ENCODE results near the gene CSNK1G3.

CSNK1G3 gene

DNA sequence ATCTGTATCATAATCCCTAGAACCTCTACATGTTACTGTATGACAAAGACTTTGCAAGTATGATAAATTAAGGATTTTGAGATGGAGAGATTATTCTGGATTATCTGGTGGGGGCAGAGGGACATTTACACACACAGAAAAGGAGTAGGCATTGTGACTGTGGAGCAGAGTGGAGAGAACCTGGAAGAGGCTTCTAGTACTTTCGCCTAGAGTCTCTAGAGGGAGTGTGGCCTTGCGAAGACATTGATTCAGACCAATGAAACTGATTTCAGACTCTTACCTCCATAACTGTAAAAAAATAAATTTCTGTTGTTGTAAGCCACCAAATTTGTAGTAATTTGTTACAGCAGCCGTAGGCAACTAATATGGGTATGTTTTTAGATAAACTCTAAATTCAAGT is 45.9 kb downstream of the CSNK1G3 start:
- DNase-seq = no peak

DNA sequence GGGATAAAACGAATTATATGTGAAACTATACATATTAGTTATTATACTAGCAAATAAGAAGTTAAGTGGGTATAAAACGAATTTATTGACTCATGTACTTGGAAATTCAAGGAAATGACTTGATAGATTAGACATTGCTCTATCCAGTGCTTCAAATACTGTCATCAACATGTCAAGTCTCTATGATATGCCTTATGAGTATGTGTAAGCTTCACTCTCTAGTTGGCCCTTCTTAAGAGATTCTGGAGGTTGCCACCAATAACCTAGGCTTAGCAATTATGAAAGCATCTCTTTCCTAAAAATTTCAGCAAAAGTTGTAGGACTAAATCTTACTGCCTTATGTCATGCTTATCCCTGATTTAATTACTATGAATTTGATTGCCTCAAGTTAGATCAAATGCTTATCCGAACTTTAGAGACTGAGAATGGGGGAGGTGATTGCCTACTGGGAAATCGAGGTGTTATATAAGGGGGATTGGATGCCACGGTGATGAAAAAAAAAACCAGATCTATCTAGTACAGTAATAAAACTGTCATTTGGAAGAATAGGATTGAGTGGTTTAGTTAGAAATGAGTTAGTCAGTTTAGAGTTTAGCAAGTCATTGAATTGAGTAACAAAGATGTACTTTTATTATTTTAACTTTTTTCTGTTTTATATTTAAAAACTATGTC is 46.9 kb downstream of the CSNK1G3 start:
- DNase-seq = no peak

DNA sequence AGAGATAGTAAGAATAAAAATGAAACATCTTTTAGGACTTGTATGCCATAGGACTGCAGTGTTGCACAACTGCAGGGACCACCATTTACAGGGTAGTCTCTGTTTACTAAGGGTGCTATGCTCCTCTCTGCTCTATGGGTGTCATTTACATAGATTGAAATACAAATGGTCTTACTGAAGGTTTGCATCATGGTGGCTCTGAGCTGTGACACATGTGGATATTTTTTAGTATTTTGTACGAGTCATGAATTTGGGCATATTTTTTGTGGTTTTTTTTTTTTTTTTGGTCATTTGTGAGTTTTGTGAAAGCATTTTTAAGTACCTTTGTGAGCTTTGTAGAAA is 47.4 kb downstream of the CSNK1G3 start:
- no peak for DNase-seq

DNA sequence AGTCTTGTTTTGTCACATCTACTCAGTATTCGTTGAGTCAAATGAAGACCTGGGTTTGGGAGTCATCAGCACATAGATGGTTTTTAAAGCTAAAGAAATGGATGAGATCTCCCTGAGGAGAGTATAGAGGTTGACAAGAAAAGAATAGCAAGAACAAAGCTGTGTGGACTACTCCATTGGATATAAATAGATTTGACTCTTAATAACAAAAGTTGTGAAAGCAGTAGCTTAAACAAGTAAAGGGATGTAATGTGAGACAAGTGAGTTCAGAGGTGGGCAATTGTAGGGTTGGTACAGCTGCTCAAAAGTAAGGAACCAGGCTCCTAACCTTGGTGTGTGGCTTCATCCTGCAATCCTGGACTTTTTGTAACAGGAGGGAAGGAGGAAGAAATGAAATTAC is 49.3 kb downstream of the CSNK1G3 start:
- no peak for DNase-seq

DNA sequence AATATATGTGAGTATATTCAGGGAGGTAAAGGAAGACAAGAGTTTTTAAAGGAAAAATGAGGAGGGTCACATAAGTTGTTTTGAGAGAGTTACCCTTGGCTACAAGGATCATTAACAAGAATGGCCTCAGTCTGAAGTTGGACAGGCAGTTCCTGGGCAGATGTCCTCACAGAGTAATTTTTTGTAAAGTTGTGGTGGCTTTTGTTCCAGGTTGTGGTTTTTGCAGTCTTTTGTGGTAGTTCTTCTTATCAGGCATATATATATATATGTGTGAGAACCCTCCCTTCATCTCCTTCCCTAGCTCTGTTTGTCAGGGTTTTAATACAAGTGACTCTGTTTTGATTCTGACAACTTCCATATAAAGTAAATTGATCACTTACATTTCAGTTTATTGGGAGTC is 60.0 kb downstream of the CSNK1G3 start:
- DNase-seq = no peak

DNA sequence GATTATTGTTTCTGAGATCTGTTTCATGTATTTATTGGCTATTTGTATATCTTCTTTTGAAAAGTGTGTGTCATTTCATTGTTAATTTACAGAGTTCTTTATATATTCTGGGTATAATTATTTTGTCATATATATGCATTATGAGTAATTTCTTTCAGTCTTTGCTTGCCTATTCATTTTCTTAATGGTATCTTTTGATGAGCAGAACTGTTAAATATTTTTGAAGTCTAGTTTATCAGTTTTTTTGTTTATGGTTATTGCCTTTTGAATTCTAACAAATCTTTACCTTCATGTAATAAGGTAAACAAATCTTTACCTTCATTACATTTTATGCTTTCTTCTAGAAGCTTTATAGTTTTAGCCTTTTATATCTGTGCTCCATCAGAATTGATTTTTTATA is 66.4 kb downstream of the CSNK1G3 start:
- no peak for DNase-seq

DNA sequence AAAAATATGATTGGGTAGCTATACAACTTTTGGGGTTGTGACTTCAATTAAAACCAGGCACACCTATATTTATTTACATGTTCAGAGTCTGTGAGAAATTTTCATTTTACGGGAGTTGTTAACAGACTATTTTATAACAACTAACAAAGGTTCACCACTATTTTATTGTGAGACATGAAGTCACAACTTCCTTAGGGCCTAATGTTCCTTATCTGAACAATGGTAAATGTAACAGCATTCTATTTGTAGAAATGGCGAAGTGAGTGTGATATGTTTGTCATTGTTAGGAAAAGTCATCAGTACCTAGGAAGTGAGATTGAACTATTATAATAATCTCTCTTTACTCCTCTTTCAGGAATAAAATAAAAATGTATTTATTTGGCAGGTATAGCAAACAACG is 67.4 kb downstream of the CSNK1G3 start:
- DNase-seq = no peak

DNA sequence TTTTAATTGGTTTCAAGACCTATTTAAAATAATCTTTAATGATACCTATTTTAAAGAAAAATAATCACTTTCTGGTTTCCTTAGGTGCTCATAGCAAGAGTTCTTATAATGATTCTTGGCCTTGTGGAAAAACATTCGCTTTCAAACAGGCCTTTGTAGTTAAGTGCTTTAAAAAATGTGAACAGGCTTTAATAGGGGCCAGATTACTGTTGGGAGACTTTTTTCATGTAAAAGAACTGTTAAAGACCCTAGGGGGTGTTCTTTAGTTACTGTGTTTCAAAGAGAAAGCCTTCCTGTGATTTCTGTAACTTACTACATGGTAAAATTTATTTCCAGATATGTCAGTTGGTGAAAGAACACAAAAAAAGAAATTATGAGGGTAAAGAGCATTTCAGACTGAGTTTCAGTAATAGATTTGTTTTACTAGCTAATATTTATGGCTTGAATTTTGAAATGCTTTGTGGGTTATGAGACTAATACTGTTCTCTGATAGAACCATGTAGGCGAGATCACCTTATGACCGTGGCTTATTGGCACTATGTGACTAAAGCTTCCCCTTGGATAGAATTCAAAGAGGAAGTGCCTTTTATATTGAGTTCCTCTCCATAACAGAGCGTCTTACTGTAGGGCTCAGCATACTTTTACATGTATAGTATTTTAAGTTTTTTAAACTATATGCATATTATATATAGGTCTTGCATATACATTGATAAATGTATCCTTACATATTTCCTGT is 70.7 kb downstream of the CSNK1G3 start:
- DNase-seq = no peak

DNA sequence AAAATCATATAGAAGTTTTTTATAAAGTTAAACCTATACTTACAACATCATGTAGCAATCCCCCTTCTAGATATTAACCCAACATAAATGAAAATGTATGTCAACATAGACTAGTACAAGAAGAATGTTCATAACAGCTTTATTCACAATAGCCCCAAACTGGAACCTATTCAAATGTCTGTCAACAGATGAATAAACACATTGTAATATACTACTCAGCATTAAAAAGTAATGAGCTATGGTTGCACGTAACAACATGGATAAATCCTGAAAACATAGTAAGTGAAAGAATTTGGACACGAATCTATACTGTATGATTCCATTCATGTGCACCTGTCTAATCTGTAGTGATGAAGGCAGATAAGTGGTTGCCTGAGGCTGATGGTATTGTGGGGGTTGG is 73.9 kb downstream of the CSNK1G3 start:
- no peak for DNase-seq

DNA sequence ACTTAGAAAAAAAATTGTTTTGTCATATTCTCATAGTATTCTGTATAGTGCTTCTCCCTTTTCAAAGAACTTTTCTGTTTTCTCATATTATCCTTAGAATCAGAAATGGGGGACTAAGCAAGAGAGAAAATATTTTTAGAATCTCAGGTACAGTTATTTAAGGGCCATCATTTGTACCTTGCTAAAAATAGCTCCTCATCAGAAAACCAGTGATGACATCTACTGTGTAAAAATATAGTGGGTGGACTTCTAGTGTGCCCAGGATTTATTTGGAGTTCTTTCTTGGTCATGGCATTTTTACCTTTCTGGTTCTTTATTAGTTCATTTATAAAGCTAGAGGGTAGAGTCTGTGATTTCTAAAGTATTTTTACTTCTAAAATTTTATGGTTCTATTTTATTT is 82.5 kb downstream of the CSNK1G3 start:
- no peak for DNase-seq

DNA sequence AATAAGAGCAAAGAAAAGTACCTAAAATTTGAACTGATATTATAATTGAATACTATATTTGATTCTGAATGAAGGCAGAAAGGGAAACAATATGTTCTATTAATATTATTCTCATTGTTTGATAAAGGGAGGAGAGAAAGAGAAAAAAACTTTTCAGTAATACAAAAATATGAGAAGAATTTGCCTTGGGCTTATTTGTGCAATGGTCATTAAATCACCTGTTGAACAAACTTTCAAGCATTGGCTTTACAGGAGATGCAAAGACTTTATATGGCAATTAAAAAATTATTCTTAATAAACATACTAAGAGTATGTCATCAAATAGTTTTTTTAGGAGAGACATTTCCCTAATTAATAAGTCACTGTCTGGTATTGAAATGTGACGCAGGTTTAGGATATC is 85.0 kb downstream of the CSNK1G3 start:
- DNase-seq = no peak

DNA sequence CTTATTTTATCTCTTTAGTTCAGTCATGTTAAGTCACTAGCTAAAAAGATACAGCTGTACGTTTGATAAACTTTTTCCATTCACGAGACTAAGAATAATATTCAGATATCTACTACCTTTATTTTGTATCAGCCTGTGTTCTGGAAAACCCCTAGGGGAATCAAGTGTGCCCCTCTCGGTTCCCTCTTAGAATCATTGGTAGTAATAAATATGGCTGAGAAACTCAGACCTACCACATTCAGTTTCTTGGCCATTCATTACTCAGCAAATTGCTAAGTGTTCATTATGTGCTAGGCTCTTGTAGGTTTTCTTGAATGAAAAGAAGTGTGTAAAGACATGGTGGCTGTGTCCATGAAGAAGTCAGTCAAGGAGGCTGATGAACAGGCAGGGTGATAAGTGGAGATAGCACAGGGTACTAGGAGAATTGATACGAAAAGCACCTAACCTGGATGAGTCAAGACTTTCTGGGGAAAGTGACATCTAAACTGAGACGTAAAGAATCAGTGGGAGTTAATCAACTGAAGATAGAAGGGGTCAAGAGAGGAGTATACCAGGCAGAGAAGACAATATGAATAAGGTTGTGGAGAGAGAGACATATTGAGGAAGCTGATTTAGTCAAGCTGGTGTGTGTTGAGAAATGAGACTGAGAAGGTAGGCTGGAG is 86.2 kb downstream of the CSNK1G3 start:
- DNase-seq = no peak

DNA sequence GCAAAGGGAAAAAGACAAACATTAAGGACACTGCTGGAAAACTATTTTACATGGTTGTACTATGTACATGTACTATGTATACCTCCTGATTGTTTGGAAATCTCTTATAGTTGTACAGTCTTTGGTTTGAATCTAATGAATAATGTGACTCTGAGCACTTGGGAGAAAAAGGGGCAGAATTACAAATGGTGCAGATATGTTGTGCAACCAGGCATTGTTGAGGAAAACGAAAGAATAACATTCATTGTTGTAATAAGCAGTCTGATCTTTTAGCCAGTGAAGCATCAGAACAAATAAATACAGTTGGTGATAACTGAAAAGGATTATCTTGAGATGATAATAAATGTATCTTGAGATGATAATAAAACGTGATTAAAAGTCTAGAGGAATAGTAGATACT is 87.2 kb downstream of the CSNK1G3 start:
- no peak for DNase-seq

DNA sequence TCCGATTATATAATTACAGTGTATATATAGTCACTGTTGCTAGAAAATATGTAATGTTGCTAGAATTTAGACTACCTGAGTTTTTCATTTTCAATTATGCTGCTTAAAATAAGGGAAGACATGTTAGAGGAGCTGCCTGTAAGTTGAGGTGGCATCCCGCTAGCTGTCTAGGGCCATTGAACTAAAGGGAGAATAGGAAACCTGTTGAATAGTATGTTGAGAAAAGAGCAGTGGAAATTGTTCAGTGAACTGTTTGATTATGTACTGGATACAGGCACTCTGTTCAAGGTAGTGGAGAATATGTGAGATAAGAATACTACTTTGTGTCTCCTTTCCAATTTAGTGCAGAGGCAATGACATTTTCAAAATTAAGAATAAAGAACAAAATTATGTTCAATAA is 89.6 kb downstream of the CSNK1G3 start:
- DNase-seq = no peak

DNA sequence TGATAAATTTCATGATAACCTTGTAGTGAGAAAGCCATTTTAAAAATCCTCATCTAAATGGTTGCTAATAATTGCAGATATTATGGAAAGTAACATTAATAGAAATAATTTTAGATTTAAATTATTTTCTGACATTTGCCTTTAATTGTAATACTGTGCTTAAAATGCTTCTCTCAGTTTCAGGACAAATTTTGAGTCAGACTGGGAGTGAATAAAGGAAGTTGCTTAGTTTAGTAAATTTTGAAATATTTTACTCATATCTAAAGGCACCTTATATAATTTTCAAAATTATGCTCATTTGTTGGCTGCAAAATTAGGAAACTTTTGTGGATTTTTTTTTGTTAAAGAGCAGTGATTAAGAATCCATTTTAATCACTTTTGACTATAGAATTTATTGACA is 93.8 kb downstream of the CSNK1G3 start:
- DNase-seq = no peak

DNA sequence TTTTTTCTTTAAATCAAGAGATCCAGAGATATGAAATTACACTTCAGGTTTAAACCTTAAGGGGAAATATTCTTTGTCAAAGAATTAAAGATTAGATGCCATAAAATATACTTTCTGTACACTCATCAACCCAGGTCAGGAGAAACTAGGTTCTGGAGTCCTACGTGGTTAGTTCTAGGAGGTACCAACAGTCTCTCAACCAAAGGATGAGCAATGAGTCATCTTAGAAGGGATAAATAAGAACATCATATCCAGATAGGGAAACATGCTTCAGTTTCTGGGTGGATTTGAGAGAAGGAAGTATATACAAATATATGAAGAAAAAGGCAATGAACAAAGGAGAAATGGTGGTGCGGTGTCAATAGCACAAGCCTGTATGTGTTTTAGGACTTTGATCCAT is 98.2 kb downstream of the CSNK1G3 start:
- DNase-seq = no peak

DNA sequence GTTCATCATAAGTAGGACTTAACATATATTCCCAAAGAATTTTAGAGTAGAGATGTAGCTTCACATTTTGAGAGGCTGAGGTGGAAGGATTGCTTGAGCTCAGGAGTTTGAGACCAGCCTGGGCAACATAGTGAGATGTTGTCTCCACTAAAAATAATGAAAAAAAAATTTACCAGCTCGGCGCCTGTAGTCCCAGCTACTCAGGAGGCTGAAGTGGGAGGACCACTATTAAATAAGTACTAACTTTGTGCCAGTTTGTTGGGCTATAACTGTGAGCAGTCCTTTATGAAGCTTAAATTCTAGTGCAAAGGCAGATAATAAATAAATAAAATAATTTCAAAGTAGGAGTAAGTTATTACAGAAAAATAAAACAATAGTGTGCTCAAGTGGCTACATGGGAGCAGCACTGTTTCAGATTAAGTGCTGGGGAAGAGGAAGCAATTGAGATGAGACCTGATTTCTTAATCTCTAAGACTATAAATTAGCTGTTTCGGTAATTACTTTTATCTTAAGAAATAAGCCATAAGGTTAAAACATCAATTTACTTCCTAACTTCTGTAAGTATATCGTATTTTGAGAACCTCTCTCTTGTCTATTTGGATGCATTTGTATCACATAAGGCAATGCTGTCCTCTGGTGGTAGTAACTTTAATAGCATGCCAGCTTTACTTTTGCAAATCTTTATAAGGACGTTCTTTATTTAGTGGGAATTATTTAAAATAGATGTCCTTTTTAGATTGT is 98.9 kb downstream of the CSNK1G3 start:
- DNase-seq = peak in 2 of 58 donors; percentile 9 to 40

DNA sequence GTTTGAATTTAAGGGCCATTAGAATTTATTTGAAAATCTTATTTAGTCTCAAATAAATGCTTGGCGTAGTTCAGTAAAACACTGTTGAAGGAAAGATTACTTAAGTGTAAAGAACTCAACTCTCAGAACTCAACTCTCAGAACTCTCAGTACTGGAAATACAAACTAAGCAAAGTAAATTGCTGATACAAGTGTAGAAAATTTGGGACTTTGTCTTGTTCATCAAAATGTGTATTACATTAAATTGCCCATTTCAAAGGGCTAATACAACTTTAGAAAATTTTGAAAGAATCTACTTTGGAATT is 99.4 kb downstream of the CSNK1G3 start:
- DNase-seq = no peak

DNA sequence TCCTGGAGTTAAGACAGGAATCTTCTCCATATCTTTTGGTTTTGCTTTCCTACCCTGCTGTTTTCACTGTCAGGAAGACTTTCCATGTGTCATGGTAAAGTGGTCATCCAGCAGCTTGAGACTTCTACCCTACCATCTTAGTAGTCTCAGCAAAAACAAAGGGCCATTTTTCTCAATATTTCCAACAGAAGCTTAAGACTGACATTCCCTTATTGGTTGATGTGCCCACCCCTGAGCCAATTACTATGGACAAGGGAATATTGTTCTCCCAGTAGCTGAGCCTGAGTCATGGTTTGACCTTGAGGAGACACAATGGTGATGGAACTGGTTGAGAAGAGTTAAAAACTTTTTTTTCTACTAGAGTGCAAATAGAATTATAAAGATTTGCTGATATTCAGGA is 105.6 kb downstream of the CSNK1G3 start:
- no peak for DNase-seq

DNA sequence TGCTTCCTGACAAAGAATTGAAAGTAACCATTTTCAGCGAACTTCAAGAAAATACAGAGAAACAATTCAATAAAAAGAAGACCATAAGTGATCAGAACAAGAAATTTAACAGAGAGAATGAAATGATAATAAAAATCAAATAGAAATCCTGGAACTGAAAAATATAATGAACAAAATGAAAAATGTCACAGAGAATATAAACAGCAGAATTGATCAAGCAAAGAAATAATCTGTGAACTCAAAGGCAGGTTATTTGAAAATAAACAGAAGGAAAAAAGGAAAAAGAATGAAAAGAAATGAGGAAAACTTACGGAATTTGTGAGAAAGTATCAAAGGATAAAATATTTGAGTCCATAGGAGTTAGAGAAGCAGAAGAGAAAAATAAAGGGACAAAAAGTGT is 114.1 kb downstream of the CSNK1G3 start:
- no peak for DNase-seq

DNA sequence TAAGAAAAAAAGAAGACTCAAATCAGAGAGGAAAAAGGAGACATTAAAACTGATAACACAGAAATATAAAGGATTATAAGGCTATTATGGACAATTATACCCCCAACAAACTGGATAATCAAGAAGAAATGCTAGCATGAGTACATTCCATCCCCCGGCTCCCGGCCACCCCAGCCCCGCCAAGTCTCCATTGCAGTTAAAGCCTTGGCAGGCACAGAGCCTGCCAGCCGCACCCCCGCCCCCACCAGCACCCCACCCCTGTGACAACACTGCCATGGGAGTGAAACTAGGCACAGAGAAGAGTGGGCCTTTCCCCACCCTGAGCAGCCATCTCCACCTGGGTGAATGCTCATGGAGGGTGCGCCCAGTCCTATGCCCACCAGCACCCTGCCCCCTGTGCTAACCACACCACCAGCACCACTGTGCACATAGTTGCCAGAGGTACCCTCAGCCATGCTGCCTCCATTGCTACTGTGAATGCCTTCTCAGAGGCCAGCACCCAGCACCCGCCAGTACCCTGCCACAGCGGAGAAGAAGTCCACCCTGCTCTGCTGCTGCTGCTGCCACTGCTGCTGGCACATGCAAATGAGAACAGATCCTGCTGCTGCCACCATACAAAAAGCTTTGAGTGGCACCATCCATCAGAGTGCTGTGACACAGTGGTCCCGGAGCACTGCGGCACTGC is 117.0 kb downstream of the CSNK1G3 start:
- DNase-seq = no peak

DNA sequence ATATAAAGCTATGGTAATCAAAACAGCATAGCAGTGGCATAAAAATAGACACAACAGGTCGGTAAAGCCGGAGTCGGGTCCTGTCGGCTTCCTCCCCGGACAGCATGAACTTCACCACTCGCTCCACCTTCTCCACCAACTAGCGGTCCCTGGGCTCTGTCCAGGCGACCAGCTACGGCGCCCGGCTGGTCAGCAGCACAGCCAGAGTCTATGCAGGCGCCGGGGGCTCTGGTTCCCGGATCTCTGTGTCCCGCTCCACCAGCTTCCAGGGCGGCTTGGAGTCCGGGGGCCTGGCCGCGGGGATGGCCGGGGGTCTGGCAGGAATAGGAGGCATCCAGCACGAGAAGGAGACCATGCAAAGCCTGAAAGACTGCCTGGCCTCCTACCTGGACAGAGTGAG is 124.0 kb downstream of the CSNK1G3 start:
- DNase-seq = no peak

Measured in anterior cingulate cortex (tissue), 58 donors.